HG02623 (cell line): ENCODE results near the gene CDH12.
"Not testable (repeated sequence)": the region's sequence is repeated elsewhere in the genome, so short reads cannot be mapped to it uniquely, and the experiment has no call there.

Source experiments
- ATAC-seq: cut with Tn5 transposase; IDR thresholded peaks from one replicate; pipeline ENCODE4 v1.9.1; 2021; ENCODE audit warnings: moderate library complexity; ENCODE audit not compliant: unreplicated experiment

CDH12 gene

DNA sequence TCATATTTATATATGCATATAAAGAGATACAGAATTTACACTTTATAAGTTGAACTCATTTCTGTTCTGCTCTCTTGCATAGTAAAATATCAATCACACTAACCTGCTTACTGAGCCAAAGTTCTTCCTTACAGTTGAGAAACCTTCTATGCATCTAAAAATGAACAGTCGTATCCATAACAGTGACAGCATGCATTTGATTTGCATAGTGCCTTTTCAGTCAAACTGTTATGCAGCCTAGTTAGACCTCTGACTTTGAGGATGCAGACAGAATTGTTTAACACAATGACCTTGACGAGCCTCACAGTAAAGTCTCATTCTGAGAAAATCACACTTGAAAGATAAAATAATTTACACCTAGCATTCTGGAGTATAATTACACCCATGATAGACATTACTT, 683.9 kb downstream of the CDH12 start:
- not testable (repeated sequence) for ATAC-seq

DNA sequence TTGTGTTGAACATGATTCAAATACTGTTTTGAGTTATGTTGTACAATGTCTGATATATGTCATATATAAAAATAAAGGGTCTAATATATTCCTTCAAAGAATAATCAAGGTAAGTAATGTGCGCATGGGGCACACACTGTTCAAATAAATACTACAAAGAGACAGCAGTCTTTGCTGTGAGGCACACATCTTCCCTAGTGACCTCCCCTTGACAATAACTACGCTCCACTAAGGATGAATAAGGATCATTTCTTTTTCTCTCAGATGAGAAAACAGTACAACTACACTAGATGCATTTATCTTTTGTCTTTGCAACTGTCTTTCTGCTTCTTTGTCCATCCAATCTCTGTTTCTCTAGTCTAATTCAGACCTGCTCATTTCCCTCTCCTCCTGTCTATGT, 684.4 kb downstream of the CDH12 start:
- not testable (repeated sequence) for ATAC-seq

DNA sequence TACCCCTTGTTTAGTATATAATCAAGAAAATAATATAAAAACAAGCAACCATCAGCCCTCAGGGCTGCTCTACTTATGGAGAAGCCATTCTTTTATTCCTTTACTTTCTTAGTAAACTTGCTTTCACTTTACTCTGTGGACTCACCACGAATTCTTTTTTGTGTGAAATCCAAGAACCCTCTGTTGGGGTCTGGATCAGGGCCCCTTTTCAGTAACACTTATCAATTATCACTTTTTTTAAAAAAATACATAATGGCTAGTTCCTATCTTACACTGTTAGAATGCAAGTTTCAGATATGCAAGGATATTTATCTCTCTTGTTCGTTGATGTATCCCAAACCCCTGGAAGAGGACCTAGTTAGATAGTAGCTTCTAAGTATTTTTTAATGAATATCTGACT, 687.2 kb downstream of the CDH12 start:
- not testable (repeated sequence) for ATAC-seq

DNA sequence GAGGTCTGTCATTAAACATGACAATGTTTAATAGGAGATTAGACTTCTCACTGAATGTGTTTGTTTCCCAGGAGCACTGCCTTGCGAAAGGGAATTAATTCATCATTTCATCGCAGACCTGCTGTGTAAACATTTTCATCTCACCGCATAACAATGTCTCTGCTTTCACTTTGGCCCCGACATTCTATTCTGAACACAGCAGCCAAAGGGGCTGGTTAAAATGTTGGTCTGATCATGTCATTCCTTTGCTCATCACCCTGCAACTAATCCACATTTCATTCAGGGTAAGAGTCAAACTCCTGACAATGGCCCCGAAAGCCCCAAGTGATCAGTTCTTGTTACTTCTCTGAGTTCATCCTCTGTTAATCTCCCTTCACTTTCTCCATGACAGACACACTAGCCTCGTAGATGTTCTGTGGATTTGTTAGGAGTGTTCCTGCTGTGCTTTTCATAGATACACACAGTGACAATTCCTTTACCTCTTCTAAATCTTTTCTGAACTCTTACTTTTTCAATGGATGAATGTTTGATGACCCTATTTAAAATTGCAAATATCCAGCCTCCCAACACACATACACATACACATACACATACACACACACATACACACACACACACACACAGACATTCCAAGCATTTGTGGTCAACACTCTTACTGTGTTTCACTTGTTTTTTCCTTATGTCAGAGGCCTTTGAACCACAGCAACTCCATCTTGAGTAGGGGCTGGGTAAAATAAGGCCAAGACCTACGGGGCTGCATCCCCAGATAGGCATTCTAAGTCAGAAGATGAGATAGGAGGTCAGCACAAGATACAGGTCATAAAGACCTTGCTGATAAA, 688.0 kb downstream of the CDH12 start:
- not testable (repeated sequence) for ATAC-seq

- ATAC-seq = not testable (repeated sequence)
These were observed 696.2 kb downstream of the CDH12 start for GRCh38 chr5:22156953-22157352.

DNA sequence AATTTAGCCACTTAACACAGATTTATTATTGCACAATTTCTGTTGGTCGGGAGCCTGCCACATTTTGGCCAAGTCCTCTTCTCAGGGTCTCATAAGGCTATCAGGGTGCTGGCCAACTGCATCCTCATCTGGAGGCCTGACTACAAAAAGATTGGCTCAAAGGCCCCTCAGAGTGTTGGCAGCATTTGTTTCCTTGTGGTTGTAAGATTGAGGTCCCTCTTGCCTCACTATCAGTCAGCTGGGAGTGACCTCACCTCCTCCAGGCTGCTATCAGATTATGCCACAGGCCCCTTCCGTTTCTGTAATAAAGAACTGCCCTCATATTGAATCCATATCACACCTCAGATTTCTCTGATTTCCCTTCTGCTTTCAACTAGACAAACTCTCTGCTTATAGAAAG, 698.4 kb downstream of the CDH12 start:
- ATAC-seq = not testable (repeated sequence)

DNA sequence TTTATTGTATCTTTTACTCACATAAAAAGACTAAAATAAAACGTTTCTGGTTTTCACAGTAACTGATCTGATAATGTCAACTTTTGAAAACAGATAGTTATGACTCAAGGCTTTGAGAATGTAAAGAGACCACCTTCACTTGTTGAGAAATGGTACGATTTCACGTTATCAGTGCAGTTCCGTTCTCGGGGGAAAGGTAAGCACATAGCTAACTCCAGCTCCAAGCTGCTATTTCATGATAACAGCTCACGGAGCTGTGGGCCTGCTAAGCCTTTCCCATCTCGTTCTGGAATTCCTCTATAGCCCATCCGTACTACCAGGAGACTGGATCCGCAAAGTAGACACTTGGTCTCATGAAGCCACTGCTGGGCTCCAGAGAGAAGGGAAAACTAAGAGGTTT, 701.3 kb downstream of the CDH12 start:
- ATAC-seq = not testable (repeated sequence)

- ATAC-seq = not testable (repeated sequence)
These were observed 712.7 kb downstream of the CDH12 start for GRCh38 chr5:22140418-22140817.

DNA sequence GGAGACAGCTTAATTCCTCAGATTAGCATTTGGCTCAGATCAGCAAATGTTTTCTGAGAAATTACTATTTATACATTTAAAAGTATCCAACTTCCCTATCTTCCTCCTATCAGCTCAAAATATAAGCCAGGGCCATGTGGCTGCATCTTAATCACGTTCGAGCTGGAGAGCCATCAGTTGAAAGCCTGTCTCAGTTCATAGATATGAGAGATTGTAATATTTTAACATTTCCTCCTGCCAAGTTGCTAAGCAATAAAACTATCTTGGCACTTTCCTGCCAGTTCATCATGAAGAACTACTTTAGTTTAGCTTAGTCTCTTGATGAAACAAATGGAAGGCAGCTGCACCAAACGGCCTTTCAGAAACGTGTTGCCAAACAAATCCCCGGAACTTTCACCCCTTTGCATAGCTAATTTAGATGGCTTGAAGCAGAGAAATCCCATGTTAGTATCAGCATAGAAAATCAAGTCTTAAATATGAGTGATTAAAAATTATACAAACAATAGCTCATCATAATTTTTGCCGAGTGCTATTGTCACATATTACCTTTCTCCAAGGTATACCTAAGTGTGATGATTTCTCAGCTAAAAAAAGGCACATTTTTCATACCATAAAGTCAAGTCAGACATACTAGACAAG, 713.4 kb downstream of the CDH12 start:
- not testable (repeated sequence) for ATAC-seq

DNA sequence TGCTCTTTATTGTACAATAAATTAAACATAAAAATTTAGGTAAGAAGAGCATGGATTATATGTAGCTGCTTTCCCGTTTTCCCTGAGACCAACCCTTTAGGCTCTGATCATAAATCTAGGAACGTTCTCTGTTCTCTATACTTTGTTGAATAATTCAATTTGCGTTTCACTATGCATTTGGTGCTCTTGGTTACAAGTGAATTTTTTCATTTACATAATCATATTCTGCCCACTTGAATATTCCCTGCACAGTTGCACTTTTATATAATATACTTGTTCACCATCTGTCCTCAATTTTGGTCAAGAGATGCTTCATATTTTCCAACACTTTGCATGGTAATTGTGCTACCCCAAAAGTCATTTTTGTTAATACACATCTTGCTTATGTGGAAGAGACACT, 741.8 kb downstream of the CDH12 start:
- ATAC-seq = no peak

- no peak for ATAC-seq
These were observed 743.8 kb downstream of the CDH12 start for GRCh38 chr5:22109315-22109714.

GRCh38 chr5:22108545-22108944, 744.6 kb downstream of the CDH12 start:
- no peak for ATAC-seq

- ATAC-seq = no peak
These were observed 750.3 kb downstream of the CDH12 start for GRCh38 chr5:22102823-22103359.

DNA sequence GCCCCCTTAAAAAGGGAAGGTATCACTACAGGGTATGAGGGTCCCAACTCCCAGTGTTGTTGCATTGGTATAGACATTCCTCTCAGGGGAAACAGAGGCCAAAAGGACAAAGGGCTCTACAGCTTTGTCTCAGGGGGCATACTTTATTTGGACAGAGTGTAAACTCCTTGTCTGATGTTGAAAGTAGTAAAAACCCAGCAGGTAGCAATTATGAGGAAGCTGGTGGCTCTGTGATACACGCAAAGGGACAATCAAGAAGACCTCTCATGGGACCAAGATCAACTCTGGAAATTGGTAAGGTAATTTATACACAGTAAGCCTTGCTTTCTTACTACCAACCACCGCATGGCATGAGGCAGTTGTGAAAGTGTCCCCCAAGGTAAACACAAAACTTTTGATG, 764.6 kb downstream of the CDH12 start:
- no peak for ATAC-seq

- ATAC-seq = no peak
These were observed 773.6 kb downstream of the CDH12 start for GRCh38 chr5:22079566-22079965.

- no peak for ATAC-seq
These were observed 774.1 kb downstream of the CDH12 start for GRCh38 chr5:22079002-22079401.

DNA sequence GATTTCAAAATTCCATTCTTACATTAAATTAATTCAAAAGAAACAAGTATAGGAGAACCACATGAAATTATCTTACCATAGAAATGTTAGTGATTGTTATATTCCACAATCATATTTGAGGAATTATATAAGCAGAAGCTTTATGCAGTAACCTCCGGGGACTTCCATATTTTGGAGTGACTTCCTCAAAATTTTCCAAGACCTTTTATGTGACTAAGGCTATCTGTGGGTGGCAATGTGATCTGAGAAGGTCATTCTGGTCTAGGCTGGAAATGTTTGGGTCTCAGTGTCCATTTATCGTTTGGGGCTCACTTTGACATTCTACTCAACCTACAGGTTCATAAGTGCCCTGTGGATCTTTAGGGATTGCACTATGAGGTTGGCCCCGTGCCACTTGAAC, 776.6 kb downstream of the CDH12 start:
- ATAC-seq = no peak

DNA sequence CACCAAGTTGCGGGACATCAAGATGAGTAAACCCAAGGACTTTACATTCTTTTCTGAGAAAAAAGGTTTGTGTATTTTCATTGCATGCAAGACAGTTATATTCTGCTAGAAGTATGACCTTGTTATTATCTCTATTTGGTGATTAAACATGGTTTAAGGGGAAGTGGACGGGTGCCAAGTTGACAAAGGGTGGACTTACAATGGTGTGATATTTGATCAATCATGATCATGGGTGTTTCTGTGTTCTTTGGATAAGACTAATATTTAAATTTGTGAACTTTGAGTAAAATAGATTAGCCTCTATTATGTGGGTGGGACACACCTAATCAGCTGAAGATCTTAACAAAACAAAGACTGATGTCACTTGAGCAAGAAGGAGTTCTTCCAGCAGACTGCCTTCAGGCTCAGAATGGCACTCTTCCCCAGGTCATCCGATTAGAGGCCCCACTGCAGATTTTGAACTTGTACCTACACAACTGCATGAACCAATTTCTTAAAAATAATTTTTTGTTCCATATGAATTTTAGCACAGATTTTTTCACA, 782.9 kb downstream of the CDH12 start:
- no peak for ATAC-seq

GRCh38 chr5:22063717-22064116, 789.4 kb downstream of the CDH12 start:
- ATAC-seq = no peak

- ATAC-seq = no peak
These were observed 794.5 kb downstream of the CDH12 start for GRCh38 chr5:22058620-22059019.

GRCh38 chr5:22057012-22057411, 796.1 kb downstream of the CDH12 start:
- ATAC-seq = no peak

- ATAC-seq = no peak
These were observed 796.5 kb downstream of the CDH12 start for GRCh38 chr5:22056601-22057000.
